Ascending aorta (tissue), 2 donors: ENCODE data around the gene CENATAC. TPM values are rescaled to one million over a fixed set of nuclear protein-coding genes. Genes with fewer than 3 reads are reported as not detected.
"Not testable (repeated sequence)": the region's sequence is repeated elsewhere in the genome, so short reads cannot be mapped to it uniquely, and the experiment has no call there.

Experiments
- DNase-seq, 2 donors: peaks; one replicate each; pipeline ENCODE4 v3.0.0-alpha.2; 2019; ENCODE audit warnings: low spot score in 2 of 2
- H3K27ac ChIP-seq, 2 donors: fragments of 200-600 bp; sonication (generic); one replicate each; pipeline ENCODE4 v1.5.1; 2016 to 2017; ENCODE audit warnings: mild to moderate bottlenecking in 1 of 2
- H3K27me3 ChIP-seq: fragments of 200-600 bp; sonication (generic); one replicate; pipeline ENCODE4 v1.5.1; 2017
- H3K36me3 ChIP-seq, 2 donors: fragments of 200-600 bp; sonication (generic); one replicate each; pipeline ENCODE4 v1.5.1; 2016
- H3K4me1 ChIP-seq, 2 donors: fragments of 200-600 bp; sonication (generic); one replicate each; pipeline ENCODE4 v1.5.1; 2016 to 2017; ENCODE audit warnings: mild to moderate bottlenecking in 1 of 2
- H3K4me3 ChIP-seq, 2 donors: fragments of 200-600 bp; sonication (generic); one replicate each; pipeline ENCODE4 v1.5.1; 2016 to 2017; ENCODE audit warnings: mild to moderate bottlenecking in 1 of 2
- H3K9me3 ChIP-seq, 2 donors: fragments of 200-600 bp; sonication (generic); one replicate each; pipeline ENCODE4 v1.5.1; 2016
- CTCF ChIP-seq, 3 experiments: fragments of 200-600 bp in 2 of 3; fragments of 450-650 bp in 1 of 3; sonication (generic) in 2 of 3; IDR thresholded peaks; one replicate each; pipeline ENCODE4 v1.5.1; 2016 to 2019; ENCODE audit warnings: antibody characterized with exemption in 3 of 3, mild to moderate bottlenecking in 1 of 3, moderate library complexity in 1 of 3
- intact Hi-C: fragments of 100-400 bp; cut with DNase I; formaldehyde crosslinking; loops from one replicate; pipeline ENCODE4 v1.15.1; 2023
- total RNA-seq: library from RNA; depleted of rRNA; stranded (reverse); fragments of >200 nt; gene quantifications from one replicate; pipeline ENCODE4 v1.1.0, GENCODE V29; 2016

CENATAC gene
- total RNA-seq, 1 donor from 2014 or later = 67.7 TPM

- H3K36me3 ChIP-seq = no peaks in the 10 kb centered on the region
- H3K27ac ChIP-seq = no peak within 1 kb of the TSS
- H3K9me3 ChIP-seq = no peaks in the 10 kb centered on the region
- DNase-seq = no peak
- H3K4me1 ChIP-seq = no peaks in the 10 kb centered on the region
- no peak for TF ChIP-seq CTCF (IDR thresholded peaks at IDR 0.05)
- no peaks in the 10 kb centered on the region for H3K27me3 ChIP-seq
- no peak within 1 kb of the TSS for H3K4me3 ChIP-seq
- intact Hi-C loops = no loop called here
Measured at GRCh38 chr11:118971646-118972045, 26.3 kb upstream of the CENATAC start, which contains the start of gene FOXR1. Gene FOXR1, plus strand, starts transcription at chr11:118971761. Its CDS starts 171 bp downstream, at chr11:118971932.

GRCh38 chr11:118973985-118974384 lies 24.0 kb upstream of the CENATAC start:
- Histone ChIP-seq H3K36me3 (no peaks in the 10 kb centered on the region), H3K27me3 (no peaks in the 10 kb centered on the region), H3K4me3 (no peak overlapping the region), H3K9me3 (no peaks in the 10 kb centered on the region), H3K27ac (no peak overlapping the region), H3K4me1 (no peaks in the 10 kb centered on the region)
- intact Hi-C loops = no loop called here
- DNase-seq = no peak
- no peak for TF ChIP-seq CTCF (IDR thresholded peaks at IDR 0.05)

DNA sequence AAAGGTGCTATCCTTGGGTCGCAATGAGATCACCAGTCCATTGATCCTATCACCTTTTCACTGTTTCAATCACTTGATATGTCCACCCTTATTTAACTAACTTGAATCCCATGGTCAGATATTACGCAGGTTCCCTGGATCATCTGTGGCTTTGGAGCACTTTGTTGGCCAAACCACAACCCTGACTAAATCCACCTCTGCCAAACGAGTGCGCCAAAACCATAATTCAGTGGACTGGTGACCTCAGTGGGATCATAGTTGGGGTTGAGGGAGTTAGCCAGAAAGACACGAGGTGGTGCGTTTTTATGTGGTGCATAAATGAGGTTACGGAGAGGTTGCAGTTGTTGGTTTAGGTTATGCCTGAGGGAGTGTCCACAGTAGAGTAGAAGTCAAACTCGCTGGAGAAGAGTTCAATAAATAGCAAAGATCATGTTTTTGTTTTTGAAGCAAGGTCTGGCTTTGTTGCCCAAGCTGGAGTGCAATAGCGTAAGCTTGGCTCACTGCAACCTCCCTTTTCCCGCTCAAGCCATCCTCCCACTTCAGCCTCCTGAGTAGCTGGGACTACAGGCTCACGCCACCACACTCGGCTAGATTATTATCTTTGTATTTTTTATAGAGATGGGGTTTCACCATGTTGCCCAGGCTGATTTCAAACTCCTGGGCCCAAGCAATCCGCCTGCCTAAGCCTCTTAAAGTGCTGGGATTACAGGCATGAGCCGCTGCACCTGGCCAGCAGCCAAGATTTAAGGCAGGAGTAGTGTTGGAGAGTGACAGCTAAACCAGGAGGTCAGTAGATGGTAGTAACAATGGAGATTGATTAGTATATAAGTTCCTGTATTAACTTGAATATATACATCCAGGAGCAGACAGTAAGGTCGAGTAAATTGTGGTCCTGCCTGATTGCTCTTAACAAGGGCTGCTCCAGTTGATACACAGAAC lies 21.9 kb upstream of the CENATAC start:
- Histone ChIP-seq H3K27ac (no peak overlapping the region), H3K9me3 (no peaks in the 10 kb centered on the region), H3K4me3 (no peak overlapping the region), H3K4me1 (no peaks in the 10 kb centered on the region), H3K27me3 (no peaks in the 10 kb centered on the region), H3K36me3 (no peaks in the 10 kb centered on the region)
- no peak for DNase-seq
- intact Hi-C loops = no loop called here
- TF ChIP-seq CTCF (IDR thresholded peaks at IDR 0.05) = no peak

GRCh38 chr11:118979434-118979833 lies 18.5 kb upstream of the CENATAC start:
- H3K27me3 ChIP-seq = no peaks in the 10 kb centered on the region
- DNase-seq = no peak
- no peak overlapping the region for H3K27ac ChIP-seq
- no peak overlapping the region for H3K4me3 ChIP-seq
- intact Hi-C loops = no loop called here
- no peaks in the 10 kb centered on the region for H3K36me3 ChIP-seq
- H3K4me1 ChIP-seq = no peaks in the 10 kb centered on the region
- TF ChIP-seq CTCF (IDR thresholded peaks at IDR 0.05) = no peak
- no peaks in the 10 kb centered on the region for H3K9me3 ChIP-seq

- no peak for DNase-seq
- intact Hi-C loops = no loop called here
- H3K27me3 ChIP-seq = no peaks in the 10 kb centered on the region
- no peak for TF ChIP-seq CTCF (IDR thresholded peaks at IDR 0.05)
- H3K4me1 ChIP-seq = no peaks in the 10 kb centered on the region
- no peak overlapping the region for H3K4me3 ChIP-seq
- H3K9me3 ChIP-seq = no peaks in the 10 kb centered on the region
- H3K27ac ChIP-seq = no peak overlapping the region
- H3K36me3 ChIP-seq = no peaks in the 10 kb centered on the region
Measured at GRCh38 chr11:118980191-118980881, 17.6 kb upstream of the CENATAC start.

- H3K9me3 ChIP-seq, DNase-seq, intact Hi-C loops: not testable (repeated sequence)
Measured at GRCh38 chr11:118984337-118984736, 13.6 kb upstream of the CENATAC start.

More at GRCh38 chr11:118984337-118984736, 13.6 kb upstream of the CENATAC start:
- not testable (repeated sequence) for H3K4me3 ChIP-seq, H3K36me3 ChIP-seq, H3K27me3 ChIP-seq, H3K27ac ChIP-seq, H3K4me1 ChIP-seq
